HepG2 (cell line): ENCODE measurements around the gene NEK3. TPM values are rescaled to one million over a fixed set of nuclear protein-coding genes. Genes with fewer than 3 reads are reported as not detected.

Experiments
- ATAC-seq: fragments of 200-7000 bp; cut with Tn5 transposase; 3 replicates; pipeline ENCODE4 v1.9.1; 2020; ENCODE audit warnings: mild to moderate bottlenecking, moderate library complexity
- BruUV-seq: library from RNA; stranded (reverse); fragments of 400-500 nt; replicated peaks from 2 replicates; lab custom pipeline; 2021; lab: Mats Ljungman, UMichigan
- CTCF ChIA-PET: fragments of 300-600 bp; formaldehyde crosslinking; extraction: SDS; loops from one replicate; lab custom pipeline; 2021; ENCODE audit warnings: low total read pairs, inconsistent platforms, low intra/inter-chr PET ratio; lab: Yijun Ruan, JAX
- POLR2A ChIA-PET: fragments of 350-600 bp; sonication (Branson Sonifier 250); formaldehyde crosslinking; loops from one replicate; lab custom pipeline; 2020; ENCODE audit warnings: antibody characterized with exemption, inconsistent platforms; lab: Yijun Ruan, JAX
- DNase-seq: peaks from one replicate; pipeline ENCODE4 v3.0.0-alpha.2; 2015; ENCODE audit warnings: low spot score
- FAIRE-seq: peaks from 3 replicates; lab custom pipeline; 2011; peaks lifted over from hg19 to GRCh38; lab: Jason Lieb, UNC
- H2AFZ ChIP-seq: one replicate; pipeline ENCODE4 v1.6.1; 2011; ENCODE audit warnings: low read length, inconsistent platforms
- H3K27ac ChIP-seq: fragments of 300-600 bp; 3 replicates; pipeline ENCODE4 v1.8.0; 2011; ENCODE audit warnings: mixed run types, mild to moderate bottlenecking, mixed read lengths, low read length, inconsistent platforms; ENCODE audit not compliant: insufficient read depth; ENCODE audit errors: extremely low read length
- H3K27me3 ChIP-seq, 2 experiments: fragments of 200-600 bp in 1 of 2; 2 replicates in 1 of 2; 3 replicates in 1 of 2; pipeline versions ENCODE4 v1.6.0 to v1.8.0; 2011; ENCODE audit warnings: low read length in 2 of 2, mild to moderate bottlenecking in 2 of 2, moderate library complexity in 2 of 2, inconsistent platforms in 1 of 2; ENCODE audit not compliant: insufficient read depth in 2 of 2, control insufficient read depth in 1 of 2
- H3K36me3 ChIP-seq, 2 experiments: fragments of 200-600 bp in 1 of 2; replicated peaks in 1 of 2; 2 replicates in 1 of 2; 3 replicates in 1 of 2; pipeline versions ENCODE4 v1.5.1 to v1.8.0; 2011; ENCODE audit warnings: low read length in 2 of 2, inconsistent platforms in 1 of 2; ENCODE audit not compliant: insufficient read depth in 2 of 2, control insufficient read depth in 1 of 2
- H3K4me1 ChIP-seq: 2 replicates; pipeline ENCODE4 v1.5.1; 2012; ENCODE audit warnings: low read length, inconsistent platforms; ENCODE audit not compliant: insufficient read depth
- H3K4me2 ChIP-seq: 2 replicates; pipeline ENCODE4 v1.6.0; 2011; ENCODE audit warnings: low read depth, low read length, inconsistent platforms
- H3K4me3 ChIP-seq, 3 experiments: fragments of 200-600 bp in 1 of 3; sonication (generic), shearing (Covaris generic) in 1 of 3; replicated peaks in 1 of 3; 2 replicates each; pipeline ENCODE4 v1.5.1; 2011 to 2016; ENCODE audit warnings: low read length in 3 of 3, inconsistent platforms in 2 of 3, low read depth in 2 of 3, mild to moderate bottlenecking in 2 of 3, control low read depth in 1 of 3, mixed read lengths in 1 of 3; ENCODE audit not compliant: insufficient read depth in 1 of 3
- H3K79me2 ChIP-seq: one replicate; pipeline ENCODE4 v1.6.1; 2011; ENCODE audit warnings: low read length, inconsistent platforms; ENCODE audit not compliant: insufficient read depth
- H3K9ac ChIP-seq: 2 replicates; pipeline ENCODE4 v1.6.0; 2011; ENCODE audit warnings: mild to moderate bottlenecking, low read depth, low read length, inconsistent platforms; ENCODE audit not compliant: insufficient read depth
- H3K9me3 ChIP-seq: 2 replicates; pipeline ENCODE4 v1.5.1; 2012; ENCODE audit warnings: mild to moderate bottlenecking, low read length
- H4K20me1 ChIP-seq: 2 replicates; pipeline ENCODE4 v1.6.0; 2011; ENCODE audit warnings: inconsistent platforms, mild to moderate bottlenecking, low read length, moderate library complexity; ENCODE audit not compliant: insufficient read depth
- CENPX ChIP-seq: sonication (generic); formaldehyde crosslinking; IDR thresholded peaks from 2 replicates; pipeline ENCODE4 v1.9.0; 2021; ENCODE audit warnings: mild to moderate bottlenecking, missing genetic modification reagents, moderate library complexity
- ETV5 ChIP-seq: IDR thresholded peaks from 2 replicates; pipeline ENCODE4 v1.6.1; 2018; ENCODE audit warnings: missing biosample characterization, missing genetic modification reagents, inconsistent platforms, borderline replicate concordance
- GTF3A ChIP-seq: sonication (generic); formaldehyde crosslinking; conservative IDR thresholded peaks from 2 replicates; pipeline ENCODE4 v1.4.0; 2020; ENCODE audit warnings: mild to moderate bottlenecking, missing genetic modification reagents
- HDAC1 ChIP-seq: sonication (generic); formaldehyde crosslinking; IDR thresholded peaks from 2 replicates; pipeline ENCODE4 v1.5.1; 2020; ENCODE audit warnings: mild to moderate bottlenecking, missing genetic modification reagents
- HMGXB4 ChIP-seq, 2 experiments: sonication (generic) in 1 of 2; formaldehyde crosslinking in 1 of 2; IDR thresholded peaks; 2 replicates each; pipeline versions ENCODE4 v1.4.0 to v1.6.1; 2018 to 2020; ENCODE audit warnings: missing genetic modification reagents in 2 of 2, borderline replicate concordance in 1 of 2, low read depth in 1 of 2, mild to moderate bottlenecking in 1 of 2, missing biosample characterization in 1 of 2
- KMT2A ChIP-seq: sonication (generic); formaldehyde crosslinking; IDR thresholded peaks from 2 replicates; pipeline ENCODE4 v1.4.0; 2020; ENCODE audit warnings: missing genetic modification reagents
- LCORL ChIP-seq, 2 experiments: fragments of 450-650 bp in 1 of 2; sonication (generic) in 1 of 2; formaldehyde crosslinking in 1 of 2; IDR thresholded peaks; 2 replicates each; pipeline versions ENCODE4 v1.5.0 to v1.6.1; 2017 to 2020; ENCODE audit warnings: antibody characterized with exemption in 1 of 2, missing genetic modification reagents in 1 of 2
- MNT ChIP-seq: fragments of 450-650 bp; IDR thresholded peaks from 2 replicates; pipeline ENCODE4 v1.6.1; 2016
- SIX4 ChIP-seq: sonication (generic); formaldehyde crosslinking; IDR thresholded peaks from 2 replicates; pipeline ENCODE4 v1.4.0; 2020; ENCODE audit warnings: missing genetic modification reagents
- SOX6 ChIP-seq, 2 experiments: fragments of 450-650 bp in 1 of 2; sonication (generic) in 1 of 2; formaldehyde crosslinking in 1 of 2; IDR thresholded peaks; 2 replicates each; pipeline versions ENCODE4 v1.4.0 to v1.6.1; 2017 to 2020; ENCODE audit warnings: antibody characterized with exemption in 1 of 2, mild to moderate bottlenecking in 1 of 2, missing genetic modification reagents in 1 of 2
- ZNF234 ChIP-seq: sonication (generic); formaldehyde crosslinking; conservative IDR thresholded peaks from 2 replicates; pipeline ENCODE4 v1.5.1; 2020; ENCODE audit warnings: mild to moderate bottlenecking, missing genetic modification reagents
- ZNF431 ChIP-seq: sonication (generic); formaldehyde crosslinking; IDR thresholded peaks from 2 replicates; pipeline ENCODE4 v1.9.0; 2022; ENCODE audit warnings: missing genetic modification reagents, low read depth, mild to moderate bottlenecking, borderline replicate concordance
- ZNF557 ChIP-seq: sonication (generic); formaldehyde crosslinking; IDR thresholded peaks from 2 replicates; pipeline ENCODE4 v1.4.0; 2020; ENCODE audit warnings: missing genetic modification reagents
- ZNF772 ChIP-seq: sonication (generic); formaldehyde crosslinking; IDR thresholded peaks from 2 replicates; pipeline ENCODE4 v1.5.0; 2020; ENCODE audit warnings: mild to moderate bottlenecking, missing genetic modification reagents
- ZNF773 ChIP-seq: sonication (generic); formaldehyde crosslinking; IDR thresholded peaks from 2 replicates; pipeline ENCODE4 v1.4.0; 2020; ENCODE audit warnings: missing genetic modification reagents, borderline replicate concordance
- WGBS: methylation state at CpG from one replicate; pipeline ENCODE4 v1.1.6; 2017; ENCODE audit warnings: low lambda C conversion rate; 5-methylcytosine and 5-hydroxymethylcytosine counted together
- in situ Hi-C: cut with HindIII; loops from 2 replicates; pipeline ENCODE4 v1.10.0; 2017; ENCODE audit warnings: low pct_unique_long_range_greater_than_20kb; ENCODE audit not compliant: extremely low pct_ligation_motif_present
- intact Hi-C: fragments of 100-400 bp; cut with micrococcal nuclease; formaldehyde crosslinking; loops from one replicate; pipeline ENCODE4 v1.10.0; 2022; ENCODE audit not compliant: unreplicated experiment
- polyA plus RNA-seq, 8 experiments: library from polyadenylated mRNA; depleted of rRNA in 3 of 8; stranded (reverse) in 7 of 8; unstranded in 1 of 8; fragments of >200 nt; fragmentation: Illumina TruSeq in 4 of 8; extraction: Trizol in 4 of 8; gene quantifications; 2 replicates each; pipeline versions ENCODE4 v1.2.1 to v1.2.3, GENCODE V29; 2011 to 2016; ENCODE audit warnings: low read depth in 4 of 8, missing spikeins in 1 of 8, mixed read lengths in 1 of 8; ENCODE audit not compliant: insufficient read depth in 1 of 8
- total RNA-seq, 5 experiments: library from RNA; depleted of rRNA; stranded (reverse); fragments of >200 nt; fragmentation: Illumina TruSeq; extraction: Trizol; gene quantifications; 2 replicates each; pipeline ENCODE4 v1.2.3, GENCODE V29; 2016; ENCODE audit warnings: low read depth in 1 of 5

Gene NEK3
- total and polyA plus RNA-seq, 2 of the 13 experiments (the other 11 are each of a cell fraction or from before 2014, with no cell fraction given): 36.7 to 68.2 TPM

- no peak for TF ChIP-seq ZNF773 (CRISPR knock-in tag)
- no peak for TF ChIP-seq CENPX (CRISPR knock-in tag)
- TF ChIP-seq, all 625 proteins: peak for 0
Measured at GRCh38 chr13:52130641-52131040, 28.8 kb downstream of the NEK3 start (continued).

- no peak for FAIRE-seq
- intact Hi-C loops: loop anchor here (1.0 to 5.0 kb wide), 3 partner anchors 72 to 284 kb away; partner anchors contain the start of gene TMEM272
- CTCF ChIA-PET: interaction anchor here (0.6 to 3.4 kb wide), 14 partner anchors 53 to 314 kb away, joined by 3 to 28 read pairs (median 6); partner anchors contain the start of gene TMEM272
- TF ChIP-seq KMT2A (CRISPR knock-in tag) (peak; percentile 74), LCORL (IDR thresholded peaks at IDR 0.05) (no peak), LCORL (CRISPR knock-in tag; IDR thresholded peaks at IDR 0.05) (no peak; the same call in 1 of the 2 replicates), SOX6 (IDR thresholded peaks at IDR 0.05) (no peak), SOX6 (CRISPR knock-in tag; IDR thresholded peaks at IDR 0.05) (peak; percentile 35; the same call in 1 of the 2 replicates), HMGXB4 (CRISPR knock-in tag; IDR thresholded peaks at IDR 0.05; ENCODE audit: borderline replicate concordance in 1 of 2, low read depth in 1 of 2) (peak; percentile 45 to 94; a peak in 3 of 4 replicates), GTF3A (no peak), SIX4 (CRISPR knock-in tag) (no peak), ZNF772 (CRISPR knock-in tag) (no peak), ZNF234 (CRISPR knock-in tag) (0 out of 2 replicates have a peak, but pooled peaks have one; percentile 30), ETV5 (peak; percentile 66; the same call in 1 of the 2 replicates), HDAC1 (CRISPR knock-in tag) (peak; percentile 79; the same call in 1 of the 2 replicates), ZNF431 (CRISPR knock-in tag) (no peak), MNT (peak; percentile 53), ZNF557 (CRISPR knock-in tag) (no peak)
Measured at GRCh38 chr13:52128714-52129700, 30.4 kb downstream of the NEK3 start, which contains the start of gene NEK5. NEK5 (minus strand) TSS chr13:52129073; CDS start chr13:52127482, 1,591 bp downstream.

More at GRCh38 chr13:52128714-52129700, 30.4 kb downstream of the NEK3 start, which contains the start of gene NEK5:
- ATAC-seq (peak; percentile 93), DNase-seq (peak; percentile 49)
- POLR2A ChIA-PET: interaction anchor here (1.2 to 2.3 kb wide), 6 partner anchors 58 to 193 kb away, joined by 4 to 12 read pairs (median 6); partner anchors contain the start of gene ALG11
- no peaks in the 10 kb centered on the region for H3K9me3 ChIP-seq
- BruUV-seq: no TSS peak
- H4K20me1 ChIP-seq: no peaks in the 10 kb centered on the region
- H3K27ac ChIP-seq: no peak within 1 kb of the TSS
- peak within 1 kb of the TSS; percentile 37; the same call in 1 of the 2 replicates for H3K9ac ChIP-seq
- peak within 1 kb of the TSS; percentile 86 for H3K4me2 ChIP-seq
- in situ Hi-C loops: loop anchor here (5.0 to 10.0 kb wide), 4 partner anchors 57 to 314 kb away; partner anchors contain the start of genes ALG11 and ATP7B
- no peaks in the 10 kb centered on the region for H3K27me3 ChIP-seq
- H3K4me1 ChIP-seq: peaks cover 14% of the 10 kb centered on the region
- WGBS: 39% methylated on average over 36 of the region's 71 CpGs
- H3K36me3 ChIP-seq: peaks cover 9 to 30% of the 10 kb centered on the region in 2 experiments
- peak within 1 kb of the TSS; percentile 18 for H2AFZ ChIP-seq
- peak within 1 kb of the TSS; percentile 63 to 78 (median 76) for H3K4me3 ChIP-seq
- no peaks in the 10 kb centered on the region for H3K79me2 ChIP-seq
